AG10803 (cell line): ENCODE data around the gene LRRC57.

ENCODE experiments used
- DNase-seq: peaks from one replicate; pipeline ENCODE4 v3.0.0; 2010; ENCODE audit warnings: low read depth
- H3K4me3 ChIP-seq: 2 replicates; pipeline ENCODE4 v1.5.1; 2011; ENCODE audit warnings: mild to moderate bottlenecking, low read length, control low read depth
- TF ChIP-seq, protein P1 (sequence below): conservative IDR thresholded peaks from 2 replicates; pipeline ENCODE4 v1.5.1; 2011; ENCODE audit warnings: mild to moderate bottlenecking, low read length, control low read depth, inconsistent platforms

The LRRC57 gene

DNA sequence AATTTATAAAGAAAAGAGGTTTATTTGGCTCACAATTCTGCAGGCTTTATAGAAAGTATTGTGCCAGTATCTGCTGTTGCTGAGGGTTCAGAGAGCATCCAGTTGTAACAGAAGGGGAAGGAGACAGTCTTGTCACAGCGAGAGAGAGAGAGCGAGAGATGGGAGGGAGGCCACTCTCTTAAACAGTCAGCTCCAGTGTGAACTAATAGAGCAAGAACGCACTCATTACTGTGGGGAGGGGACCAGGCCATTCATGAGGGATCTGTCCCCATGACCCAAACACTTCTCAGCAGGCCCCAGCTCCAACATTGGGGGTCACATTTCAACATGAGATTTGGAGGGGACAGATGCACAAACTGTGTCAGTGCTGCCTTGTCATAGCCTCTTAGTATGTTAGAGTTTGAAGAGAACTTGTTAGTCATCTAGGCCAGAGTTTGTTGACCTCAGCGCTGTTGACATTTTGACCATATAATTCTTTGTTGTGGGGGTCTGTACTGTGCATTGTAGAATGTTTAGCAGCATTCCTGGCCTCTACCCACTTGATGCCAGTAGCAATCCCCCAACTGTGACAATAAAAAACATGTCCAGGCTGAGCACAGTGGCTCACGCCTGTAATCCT lies 42.1 kb upstream of the LRRC57 start:
- TF ChIP-seq, protein P1, sequence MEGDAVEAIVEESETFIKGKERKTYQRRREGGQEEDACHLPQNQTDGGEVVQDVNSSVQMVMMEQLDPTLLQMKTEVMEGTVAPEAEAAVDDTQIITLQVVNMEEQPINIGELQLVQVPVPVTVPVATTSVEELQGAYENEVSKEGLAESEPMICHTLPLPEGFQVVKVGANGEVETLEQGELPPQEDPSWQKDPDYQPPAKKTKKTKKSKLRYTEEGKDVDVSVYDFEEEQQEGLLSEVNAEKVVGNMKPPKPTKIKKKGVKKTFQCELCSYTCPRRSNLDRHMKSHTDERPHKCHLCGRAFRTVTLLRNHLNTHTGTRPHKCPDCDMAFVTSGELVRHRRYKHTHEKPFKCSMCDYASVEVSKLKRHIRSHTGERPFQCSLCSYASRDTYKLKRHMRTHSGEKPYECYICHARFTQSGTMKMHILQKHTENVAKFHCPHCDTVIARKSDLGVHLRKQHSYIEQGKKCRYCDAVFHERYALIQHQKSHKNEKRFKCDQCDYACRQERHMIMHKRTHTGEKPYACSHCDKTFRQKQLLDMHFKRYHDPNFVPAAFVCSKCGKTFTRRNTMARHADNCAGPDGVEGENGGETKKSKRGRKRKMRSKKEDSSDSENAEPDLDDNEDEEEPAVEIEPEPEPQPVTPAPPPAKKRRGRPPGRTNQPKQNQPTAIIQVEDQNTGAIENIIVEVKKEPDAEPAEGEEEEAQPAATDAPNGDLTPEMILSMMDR: no peak
- no peak for DNase-seq
- H3K4me3 ChIP-seq: no peak overlapping the region

DNA sequence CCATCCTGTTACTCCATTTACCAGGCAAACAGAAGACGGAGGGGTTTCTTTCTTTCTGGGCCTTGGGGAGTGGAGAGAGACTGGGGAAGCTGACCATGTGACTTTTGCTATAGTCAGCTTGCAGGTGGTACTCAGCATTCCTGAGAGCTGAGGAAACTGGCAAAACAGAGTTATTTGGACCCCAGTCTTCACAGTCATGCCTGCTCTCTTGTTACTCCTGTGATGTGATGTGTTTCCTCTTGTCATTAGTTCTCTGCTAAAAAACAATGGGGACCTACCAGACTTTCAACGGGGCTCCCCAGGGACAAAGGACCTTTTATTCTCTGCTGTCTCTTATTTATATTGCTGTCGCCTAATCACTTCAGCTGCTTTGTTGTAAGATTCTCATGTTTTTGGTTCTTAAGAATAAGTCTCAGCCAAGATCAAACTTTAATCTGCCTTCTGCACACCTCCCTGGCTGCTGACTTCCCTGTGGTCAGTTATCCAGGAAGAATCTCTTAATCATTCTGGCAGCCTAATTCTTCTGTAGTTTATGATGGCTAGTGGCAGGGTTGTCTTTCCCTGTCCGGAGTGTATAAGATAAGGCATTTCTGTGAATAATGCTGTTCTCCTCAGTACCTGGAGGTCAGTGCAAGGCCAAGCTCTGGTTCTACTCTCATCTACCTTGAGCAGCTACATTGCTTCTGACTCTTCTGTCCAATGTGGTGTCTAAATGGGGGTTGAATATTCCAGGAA lies 35.6 kb upstream of the LRRC57 start:
- TF ChIP-seq, protein P1: no peak
- no peak overlapping the region for H3K4me3 ChIP-seq
- no peak for DNase-seq

DNA sequence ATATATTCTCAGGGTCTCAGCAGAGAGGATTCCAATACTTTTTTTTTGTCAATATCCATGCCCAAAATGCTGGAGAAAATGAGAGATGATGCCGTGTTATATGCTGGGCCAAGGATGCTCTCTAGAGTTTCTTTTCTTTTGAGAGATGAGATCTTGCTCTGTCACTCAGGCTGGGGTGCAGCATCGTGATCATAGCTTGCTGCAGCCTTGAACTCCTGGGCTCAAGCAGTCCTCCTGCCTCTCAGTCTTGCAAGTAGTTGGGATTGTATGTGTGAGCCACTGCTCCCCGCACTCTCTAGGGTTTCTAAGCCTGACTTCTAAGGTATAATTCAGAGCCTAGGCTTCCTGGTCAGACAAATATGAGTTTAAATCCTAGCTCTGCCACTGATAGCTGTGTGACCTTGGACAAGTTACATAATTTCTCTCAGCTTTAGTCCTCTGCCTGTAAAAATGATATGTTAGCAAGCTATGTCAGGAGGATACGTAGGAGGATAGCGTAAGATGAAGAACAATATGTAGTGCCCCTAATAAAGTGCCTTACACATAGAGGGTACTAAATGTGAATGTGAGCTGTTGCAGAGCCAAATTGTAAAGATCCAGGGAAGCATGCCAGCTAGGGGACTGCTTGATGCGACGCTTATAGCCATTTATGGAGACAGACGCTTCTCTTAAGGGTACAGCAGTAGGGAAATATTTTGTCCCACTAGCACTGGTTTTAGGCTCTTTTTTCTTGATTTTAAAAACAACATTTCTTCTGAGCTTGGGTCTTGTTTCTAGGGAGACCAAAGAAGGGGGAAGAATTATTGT lies 34.2 kb upstream of the LRRC57 start:
- no peak for DNase-seq
- H3K4me3 ChIP-seq: no peak overlapping the region
- TF ChIP-seq, protein P1: no peak

DNA sequence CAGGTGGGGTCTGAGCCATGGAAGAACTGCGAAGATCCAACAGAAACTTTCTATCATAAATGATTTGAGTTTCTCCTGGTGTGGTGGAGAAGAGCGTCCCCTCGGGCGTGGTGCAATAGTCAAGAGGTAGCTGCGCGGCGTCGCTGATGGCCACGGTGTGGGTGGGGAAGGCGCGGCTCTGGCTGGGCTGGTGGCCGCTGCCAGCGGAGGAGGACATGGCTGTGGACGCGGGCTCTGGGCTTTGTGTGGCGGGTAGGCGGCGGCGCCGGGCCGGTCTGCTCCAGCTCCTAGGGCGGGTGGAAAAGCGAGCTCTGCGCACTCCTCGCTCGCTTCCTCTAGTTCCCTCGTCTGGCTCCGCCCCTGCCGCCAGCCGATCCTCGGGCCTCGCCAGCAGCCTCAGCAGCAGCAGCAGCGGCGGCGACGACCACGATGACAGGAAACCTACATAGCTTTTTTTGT lies 32.7 kb upstream of the LRRC57 start:
- peak overlapping the region; percentile 57 for H3K4me3 ChIP-seq
- peak; percentile 70 for DNase-seq
- TF ChIP-seq, protein P1: no peak

DNA sequence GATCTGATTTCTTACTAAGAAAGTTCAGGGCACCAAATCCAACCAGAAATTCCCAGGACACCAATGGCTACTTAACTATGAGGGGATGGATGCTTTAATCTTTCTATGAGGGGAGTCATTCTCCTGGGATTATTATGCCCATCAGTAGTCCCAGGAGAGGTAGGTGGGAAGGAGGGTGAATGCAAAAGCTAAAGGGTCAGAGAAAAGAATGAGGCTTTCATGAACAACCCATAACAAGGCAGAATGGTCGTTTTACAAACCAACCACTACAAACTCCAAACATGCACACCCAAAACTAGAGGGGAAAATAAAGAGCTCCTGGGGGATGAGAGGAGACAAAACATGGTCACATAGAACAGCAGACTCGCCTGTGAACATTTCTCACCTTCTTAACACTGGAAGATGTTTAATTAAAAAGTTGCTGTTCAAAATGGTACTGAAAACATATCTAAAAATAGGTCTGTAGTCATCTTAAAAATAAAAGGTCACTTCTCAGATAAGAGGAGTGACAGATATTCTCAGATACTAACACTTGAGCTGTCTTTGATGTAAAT lies 30.5 kb upstream of the LRRC57 start:
- no peak for DNase-seq
- H3K4me3 ChIP-seq: no peak overlapping the region
- TF ChIP-seq, protein P1: no peak

DNA sequence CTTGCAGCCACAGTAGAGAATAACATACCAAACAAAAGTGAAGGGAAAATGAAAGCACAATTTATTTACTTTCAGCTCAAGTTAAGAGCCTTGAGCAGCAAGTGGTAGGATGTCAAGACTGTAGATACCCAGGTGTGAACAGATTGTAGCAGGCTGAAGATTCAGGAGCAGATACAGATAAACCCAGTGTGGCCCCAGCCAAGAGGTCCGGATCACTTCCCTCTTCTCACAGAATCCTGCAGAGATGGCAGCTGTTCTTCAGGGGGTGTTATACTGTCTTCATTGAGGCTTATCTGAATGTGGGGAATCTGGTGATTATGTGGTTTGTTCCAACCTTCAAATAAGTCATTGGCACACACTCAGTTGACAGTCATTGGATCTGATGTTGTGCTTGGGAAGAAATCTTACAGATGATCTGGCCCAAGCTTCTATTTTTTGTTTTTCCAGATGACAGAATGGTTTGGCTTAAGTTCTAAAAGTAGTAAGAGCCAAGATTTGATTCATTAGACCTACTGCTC lies 29.0 kb upstream of the LRRC57 start:
- no peak overlapping the region; the same call in 1 of the 2 replicates for H3K4me3 ChIP-seq
- DNase-seq: peak; percentile 82
- TF ChIP-seq, protein P1: no peak
